HEK293T (cell line): ENCODE results near the gene TCF23.

ENCODE experiments used
- CTCF ChIA-PET: fragments of 350-600 bp; formaldehyde crosslinking; extraction: SDS; loops from one replicate; lab custom pipeline; 2021; ENCODE audit warnings: antibody characterized with exemption, inconsistent platforms; lab: Yijun Ruan, JAX
- POLR2A ChIA-PET: fragments of 350-600 bp; formaldehyde crosslinking; extraction: SDS; loops from one replicate; lab custom pipeline; 2020; ENCODE audit warnings: antibody characterized with exemption, inconsistent platforms; lab: Yijun Ruan, JAX
- DNase-seq: peaks from one replicate; pipeline ENCODE4 v3.0.0; 2012; ENCODE audit warnings: mixed read lengths; ENCODE audit errors: extremely low spot score
- ARNT ChIP-seq: fragments of 450-650 bp; IDR thresholded peaks from 2 replicates; pipeline ENCODE4 v1.6.1; 2017; ENCODE audit warnings: mild to moderate bottlenecking
- BHLHE40 ChIP-seq: fragments of 450-650 bp; IDR thresholded peaks from 2 replicates; pipeline ENCODE4 v1.6.1; 2016; ENCODE audit warnings: mild to moderate bottlenecking, moderate library complexity, borderline replicate concordance
- CTBP1 ChIP-seq: fragments of 450-650 bp; IDR thresholded peaks from 2 replicates; pipeline ENCODE4 v1.6.1; 2016; ENCODE audit warnings: borderline replicate concordance
- ELF4 ChIP-seq: fragments of 450-650 bp; IDR thresholded peaks from 2 replicates; pipeline ENCODE4 v1.6.1; 2017; ENCODE audit warnings: antibody characterized with exemption
- FOXA1 ChIP-seq: fragments of 450-650 bp; IDR thresholded peaks from 2 replicates; pipeline ENCODE4 v1.6.1; 2016; ENCODE audit warnings: mild to moderate bottlenecking
- FOXK2 ChIP-seq: fragments of 450-650 bp; IDR thresholded peaks from 2 replicates; pipeline ENCODE4 v1.6.1; 2016; ENCODE audit warnings: mild to moderate bottlenecking
- FOXM1 ChIP-seq: fragments of 450-650 bp; IDR thresholded peaks from 2 replicates; pipeline ENCODE4 v1.6.1; 2017; ENCODE audit warnings: mild to moderate bottlenecking, borderline replicate concordance
- HDGF ChIP-seq: fragments of 450-650 bp; IDR thresholded peaks from 2 replicates; pipeline ENCODE4 v1.6.1; 2017; ENCODE audit warnings: antibody characterized with exemption, borderline replicate concordance
- L3MBTL2 ChIP-seq: fragments of 450-650 bp; conservative IDR thresholded peaks from 2 replicates; pipeline ENCODE4 v1.6.1; 2016; ENCODE audit warnings: mild to moderate bottlenecking
- LEF1 ChIP-seq: fragments of 450-650 bp; IDR thresholded peaks from 2 replicates; pipeline ENCODE4 v1.6.1; 2017; ENCODE audit warnings: mild to moderate bottlenecking, borderline replicate concordance
- NFRKB ChIP-seq: fragments of 450-650 bp; IDR thresholded peaks from 2 replicates; pipeline ENCODE4 v1.6.1; 2016; ENCODE audit warnings: mild to moderate bottlenecking, moderate library complexity
- PKNOX1 ChIP-seq: fragments of 450-650 bp; IDR thresholded peaks from 2 replicates; pipeline ENCODE4 v1.6.1; 2016
- SP1 ChIP-seq: fragments of 450-650 bp; IDR thresholded peaks from 2 replicates; pipeline ENCODE4 v1.6.1; 2017
- SUZ12 ChIP-seq: fragments of 450-650 bp; IDR thresholded peaks from 2 replicates; pipeline ENCODE4 v1.6.1; 2016; ENCODE audit warnings: mild to moderate bottlenecking
- TARDBP ChIP-seq: fragments of 450-650 bp; IDR thresholded peaks from 2 replicates; pipeline ENCODE4 v1.6.1; 2016
- ZNF384 ChIP-seq: fragments of 450-650 bp; IDR thresholded peaks from 2 replicates; pipeline ENCODE4 v1.6.1; 2016

The TCF23 gene

GRCh38 chr2:27133905-27134780, 14.7 kb upstream of the TCF23 start, which contains the start of gene PREB:
PREB (minus strand) TSS chr2:27134636; CDS start chr2:27134421, 215 bp downstream.
- ChIA-PET CTCF (interaction anchor here (0.7 to 1.1 kb wide), 5 partner anchors 17 to 169 kb away, joined by 3 to 5 read pairs (median 3); no protein-coding TSS in a partner anchor), POLR2A (interaction anchor here (0.7 to 2.9 kb wide), 9 partner anchors 10 to 83 kb away, joined by 3 to 42 read pairs (median 3); partner anchors contain the start of genes ABHD1, AGBL5 and TCF23)
- peak; percentile 100 for DNase-seq
- TF ChIP-seq TARDBP (no peak), SP1 (no peak), L3MBTL2 (no peak), CTBP1 (no peak), ARNT (no peak), NFRKB (no peak), LEF1 (no peak), FOXM1 (no peak), PKNOX1 (no peak)

GRCh38 chr2:27134781-27135477, 13.9 kb upstream of the TCF23 start:
- CTCF ChIA-PET: interaction anchor here (1.0 kb wide), 2 partner anchors 57 to 169 kb away, joined by 3 to 4 read pairs; no protein-coding TSS in a partner anchor
- DNase-seq: no peak
- TF ChIP-seq LEF1: no peak
- TF ChIP-seq FOXA1: no peak
- TF ChIP-seq SUZ12: no peak
- no peak for TF ChIP-seq PKNOX1
- TF ChIP-seq ZNF384: no peak
- TF ChIP-seq CTBP1: no peak
- no peak for TF ChIP-seq BHLHE40
- no peak for TF ChIP-seq FOXK2
- no peak for TF ChIP-seq SP1
- TF ChIP-seq ARNT: no peak
- TF ChIP-seq ELF4: no peak
- no peak for TF ChIP-seq HDGF
- POLR2A ChIA-PET: interaction anchor here (1.2 to 2.9 kb wide), 3 partner anchors 11 to 16 kb away, joined by 4 to 42 read pairs (median 4); partner anchors contain the start of gene ABHD1

- ChIA-PET POLR2A (no interaction called here), CTCF (no interaction called here)
- no peak for DNase-seq
- TF ChIP-seq TARDBP (no peak), FOXK2 (no peak), LEF1 (no peak), ARNT (no peak), L3MBTL2 (no peak), CTBP1 (no peak), FOXM1 (no peak), FOXA1 (no peak), HDGF (no peak)
Measured at GRCh38 chr2:27135478-27135955, 13.3 kb upstream of the TCF23 start.

GRCh38 chr2:27136751-27137150, 12.1 kb upstream of the TCF23 start:
- POLR2A ChIA-PET: no interaction called here
- CTCF ChIA-PET: no interaction called here
- no peak for TF ChIP-seq ELF4
- no peak for DNase-seq

- POLR2A ChIA-PET: no interaction called here
- TF ChIP-seq FOXA1: no peak
- TF ChIP-seq HDGF: no peak
- TF ChIP-seq ARNT: no peak
- no peak for TF ChIP-seq FOXK2
- TF ChIP-seq BHLHE40: no peak
- no peak for TF ChIP-seq SP1
- no peak for TF ChIP-seq ELF4
- TF ChIP-seq NFRKB: no peak
- TF ChIP-seq FOXM1: no peak
- no peak for TF ChIP-seq LEF1
- no peak for TF ChIP-seq L3MBTL2
- TF ChIP-seq TARDBP: no peak
- TF ChIP-seq PKNOX1: no peak
- TF ChIP-seq SUZ12: no peak
- no peak for TF ChIP-seq CTBP1
- no peak for TF ChIP-seq ZNF384
- CTCF ChIA-PET: no interaction called here
- DNase-seq: no peak
Measured at GRCh38 chr2:27137322-27137935, 11.4 kb upstream of the TCF23 start.
